Stomach (tissue), 9 donors: ENCODE data around the gene GPD2. TPM values are rescaled to one million over a fixed set of nuclear protein-coding genes. Genes with fewer than 3 reads are reported as not detected.
A peak's percentile ranks its signal among the peaks of the same experiment; 100 is the strongest.
"Not testable (repeated sequence)": the region's sequence is repeated elsewhere in the genome, so short reads cannot be mapped to it uniquely, and the experiment has no call there.

ENCODE experiments used
- DNase-seq, 2 donors: peaks; one replicate each; pipeline versions ENCODE4 v3.0.0 to v3.0.0-alpha.2; 2013 to 2019
- H3K27ac ChIP-seq, 5 donors: fragments of 200-600 bp in 4 of 5; sonication (generic) in 4 of 5; one replicate each; pipeline ENCODE4 v1.5.1; 2013 to 2019; ENCODE audit warnings: mild to moderate bottlenecking in 1 of 5, moderate library complexity in 1 of 5
- H3K27me3 ChIP-seq, 3 donors: fragments of 200-600 bp; sonication (generic); one replicate each; pipeline ENCODE4 v1.5.1; 2017 to 2019; ENCODE audit warnings: mixed run types in 1 of 3
- H3K36me3 ChIP-seq, 4 donors: fragments of 200-600 bp; sonication (generic); 1 replicate in 3 of 4; 2 replicates in 1 of 4; pipeline ENCODE4 v1.5.1; 2016 to 2019
- H3K4me1 ChIP-seq, 4 donors: fragments of 200-600 bp; sonication (generic); one replicate each; pipeline ENCODE4 v1.5.1; 2016 to 2019
- H3K4me3 ChIP-seq, 4 donors: fragments of 200-600 bp; sonication (generic) in 3 of 4; one replicate each; pipeline ENCODE4 v1.5.1; 2016 to 2019; ENCODE audit warnings: mild to moderate bottlenecking in 1 of 4
- H3K9me3 ChIP-seq, 4 donors: fragments of 200-600 bp; sonication (generic); one replicate each; pipeline ENCODE4 v1.5.1; 2016 to 2019
- CTCF ChIP-seq, 7 experiments: fragments of 450-650 bp in 4 of 7; fragments of 200-600 bp in 3 of 7; sonication (generic) in 3 of 7; IDR thresholded peaks; one replicate each; pipeline ENCODE4 v1.5.1; 2016 to 2019; ENCODE audit warnings: antibody characterized with exemption in 7 of 7, control low read depth in 2 of 7, mild to moderate bottlenecking in 1 of 7
- EP300 ChIP-seq: sonication (generic); formaldehyde crosslinking; IDR thresholded peaks from one replicate; pipeline ENCODE4 v1.6.1; 2017; ENCODE audit warnings: antibody characterized with exemption
- POLR2A ChIP-seq, 4 donors: fragments of 450-650 bp; IDR thresholded peaks; one replicate each; pipeline ENCODE4 v1.6.1; 2016; ENCODE audit warnings: antibody characterized with exemption in 4 of 4, control low read depth in 2 of 4, mild to moderate bottlenecking in 1 of 4, moderate library complexity in 1 of 4
- POLR2AphosphoS5 ChIP-seq, 3 donors: sonication (generic); formaldehyde crosslinking; IDR thresholded peaks; one replicate each; pipeline ENCODE4 v1.6.1; 2016; ENCODE audit warnings: antibody characterized with exemption in 3 of 3
- WGBS, 5 donors: extraction: QIAGEN DNeasy Blood & Tissue Kit in 3 of 5; methylation state at CpG; one replicate each; pipeline versions ENCODE4 v1.1.5 to v1.1.7; 2013 to 2018; 5-methylcytosine and 5-hydroxymethylcytosine counted together
- intact Hi-C: fragments of 100-400 bp; cut with DNase I; formaldehyde crosslinking; loops from one replicate; pipeline ENCODE4 v1.15.1; 2023; ENCODE audit warnings: low total_unique reads
- polyA plus RNA-seq, 3 donors: library from polyadenylated mRNA; stranded (reverse); fragments of 200-250 nt; gene quantifications; one replicate each; pipeline ENCODE4 v1.2.3, GENCODE V29; 2013
- total RNA-seq, 5 donors: library from RNA; depleted of rRNA; stranded (reverse); fragments of >200 nt; gene quantifications; one replicate each; pipeline versions ENCODE4 v1.1.0 to v1.2.3, GENCODE V29; 2014 to 2016
- donor health status: healthy with polysubstance abuse.
- donor health status: Bipolar disorder and iron deficiency.
- donor health status: healthy.

Gene GPD2
- total and polyA plus RNA-seq, 8 donors = 6.2 to 254 (median 11.5) TPM

- H3K4me1 ChIP-seq = no peaks in the 10 kb centered on the region
- H3K4me3 ChIP-seq = no peak overlapping the region
- TF ChIP-seq POLR2AphosphoS5 (IDR thresholded peaks at IDR 0.05) = no peak
- no peak for TF ChIP-seq CTCF (IDR thresholded peaks at IDR 0.05)
- TF ChIP-seq POLR2A (IDR thresholded peaks at IDR 0.05) = no peak
- TF ChIP-seq EP300 = no peak
- intact Hi-C loops = no loop called here
- no peaks in the 10 kb centered on the region for H3K27me3 ChIP-seq
- no peaks in the 10 kb centered on the region for H3K9me3 ChIP-seq
- WGBS, 5 donors = 84 to 93% (median 89%) methylated on average over 2 of the region's 2 CpGs
- no peak for DNase-seq
- H3K36me3 ChIP-seq = peaks cover 0 to 11% (median 11%) of the 10 kb centered on the region in 4 donors
- no peak overlapping the region for H3K27ac ChIP-seq
Measured at GRCh38 chr2:156526950-156527636, 90.9 kb downstream of the GPD2 start.

GRCh38 chr2:156528583-156528982, 92.4 kb downstream of the GPD2 start:
- H3K9me3 ChIP-seq, H3K36me3 ChIP-seq, H3K4me3 ChIP-seq, intact Hi-C loops, H3K27me3 ChIP-seq, DNase-seq, H3K4me1 ChIP-seq, H3K27ac ChIP-seq: not testable (repeated sequence)
- WGBS, 5 donors = 90 to 96% (median 93%) methylated on average over 5 of the region's 5 CpGs

GRCh38 chr2:156532989-156533388, 96.8 kb downstream of the GPD2 start:
- no peak overlapping the region for H3K4me3 ChIP-seq
- H3K27ac ChIP-seq = no peak overlapping the region
- H3K27me3 ChIP-seq = no peaks in the 10 kb centered on the region
- H3K4me1 ChIP-seq = no peaks in the 10 kb centered on the region
- H3K9me3 ChIP-seq = no peaks in the 10 kb centered on the region
- peaks cover 0 to 7% (median 6%) of the 10 kb centered on the region in 4 donors for H3K36me3 ChIP-seq
- WGBS, 5 donors = 90 to 98% (median 95%) methylated on average over 2 of the region's 2 CpGs
- DNase-seq = no peak
- no peak for TF ChIP-seq POLR2A (IDR thresholded peaks at IDR 0.05)
- no peak for TF ChIP-seq EP300
- no peak for TF ChIP-seq CTCF (IDR thresholded peaks at IDR 0.05)
- no peak for TF ChIP-seq POLR2AphosphoS5 (IDR thresholded peaks at IDR 0.05)
- intact Hi-C loops = no loop called here

- Histone ChIP-seq H3K27me3 (no peaks in the 10 kb centered on the region), H3K27ac (no peak overlapping the region), H3K4me1 (peaks cover 0 to 22% (median 3%) of the 10 kb centered on the region in 4 donors), H3K9me3 (no peaks in the 10 kb centered on the region), H3K4me3 (no peak overlapping the region), H3K36me3 (peaks cover 0 to 5% (median 1%) of the 10 kb centered on the region in 4 donors)
- intact Hi-C loops = no loop called here
- WGBS, 5 donors = 82 to 93% (median 93%) methylated on average over 2 of the region's 2 CpGs
- no peak for TF ChIP-seq EP300
- TF ChIP-seq POLR2A (IDR thresholded peaks at IDR 0.05) = no peak
- no peak for TF ChIP-seq CTCF (IDR thresholded peaks at IDR 0.05)
- TF ChIP-seq POLR2AphosphoS5 (IDR thresholded peaks at IDR 0.05) = no peak
- no peak for DNase-seq
Measured at GRCh38 chr2:156536534-156536933, 100.4 kb downstream of the GPD2 start.

GRCh38 chr2:156537141-156537540, 101.0 kb downstream of the GPD2 start:
- Histone ChIP-seq H3K27ac (no peak overlapping the region), H3K4me3 (no peak overlapping the region), H3K36me3 (peaks cover 0 to 5% (median 0%) of the 10 kb centered on the region in 4 donors), H3K9me3 (no peaks in the 10 kb centered on the region), H3K4me1 (peaks cover 0 to 23% (median 3%) of the 10 kb centered on the region in 4 donors), H3K27me3 (no peaks in the 10 kb centered on the region)
- 47 to 68% (median 58%) methylated on average over 4 of the region's 4 CpGs for WGBS, 5 donors
- intact Hi-C loops = no loop called here
- TF ChIP-seq POLR2A (IDR thresholded peaks at IDR 0.05) (no peak), POLR2AphosphoS5 (IDR thresholded peaks at IDR 0.05) (no peak), EP300 (no peak), CTCF (IDR thresholded peaks at IDR 0.05) (no peak)
- DNase-seq = peak in 1 of 2 donors; percentile 13
